C4-2B (cell line): ENCODE data around the gene XKR7.

Source experiments
- H3K27ac ChIP-seq: fragments of 450-650 bp; 2 replicates; pipeline ENCODE4 v1.5.1; 2017
- CTCF ChIP-seq: fragments of 450-650 bp; conservative IDR thresholded peaks from 2 replicates; pipeline ENCODE4 v1.5.1; 2017; ENCODE audit warnings: mild to moderate bottlenecking
- ZFX ChIP-seq: fragments of 450-650 bp; IDR thresholded peaks from 2 replicates; pipeline ENCODE4 v1.6.1; 2017

XKR7 gene

GRCh38 chr20:32036252-32036651 lies 68.3 kb downstream of the XKR7 start:
- TF ChIP-seq CTCF (no peak), ZFX (no peak)
- no peak overlapping the region for H3K27ac ChIP-seq

GRCh38 chr20:32036716-32037485 lies 69.0 kb downstream of the XKR7 start:
- H3K27ac ChIP-seq: no peak overlapping the region
- TF ChIP-seq CTCF (no peak), ZFX (no peak)

- no peak for TF ChIP-seq ZFX
- no peak for TF ChIP-seq CTCF
- H3K27ac ChIP-seq: no peak overlapping the region
Observed at GRCh38 chr20:32037929-32038328, 70.0 kb downstream of the XKR7 start.

- H3K27ac ChIP-seq: no peak overlapping the region
- TF ChIP-seq ZFX: no peak
- no peak for TF ChIP-seq CTCF
Observed at GRCh38 chr20:32040142-32040953, 72.4 kb downstream of the XKR7 start.

- no peak for TF ChIP-seq ZFX
- no peak overlapping the region for H3K27ac ChIP-seq
Observed at GRCh38 chr20:32045999-32046398, 78.0 kb downstream of the XKR7 start.

GRCh38 chr20:32050324-32050841 lies 82.4 kb downstream of the XKR7 start:
- H3K27ac ChIP-seq: no peak overlapping the region

More at GRCh38 chr20:32050324-32050841, 82.4 kb downstream of the XKR7 start:
- no peak for TF ChIP-seq ZFX
- no peak for TF ChIP-seq CTCF
